CD4-positive, alpha-beta T cell treated with Interleukin-15 for 4 hours (primary cell): ENCODE results near the gene CFAP119.
"Not testable (repeated sequence)": the region's sequence is repeated elsewhere in the genome, so short reads cannot be mapped to it uniquely, and the experiment has no call there.

Experiments used
- DNase-seq: peaks from one replicate; pipeline ENCODE4 v3.0.0-alpha.2; 2020; ENCODE audit warnings: low spot score

Gene CFAP119

GRCh38 chr16:30761928-30762902, at the start of gene CFAP119, which contains the start of gene RNF40:
TSS of gene CFAP119 (minus strand) at chr16:30762062. CDS start at chr16:30761748, 314 bp downstream.
TSS of gene RNF40 (plus strand) at chr16:30762322. CDS start at chr16:30762546, 224 bp downstream.
- peak; percentile 92 for DNase-seq

GRCh38 chr16:30809675-30810074, 47.8 kb upstream of the CFAP119 start:
- not testable (repeated sequence) for DNase-seq

DNA sequence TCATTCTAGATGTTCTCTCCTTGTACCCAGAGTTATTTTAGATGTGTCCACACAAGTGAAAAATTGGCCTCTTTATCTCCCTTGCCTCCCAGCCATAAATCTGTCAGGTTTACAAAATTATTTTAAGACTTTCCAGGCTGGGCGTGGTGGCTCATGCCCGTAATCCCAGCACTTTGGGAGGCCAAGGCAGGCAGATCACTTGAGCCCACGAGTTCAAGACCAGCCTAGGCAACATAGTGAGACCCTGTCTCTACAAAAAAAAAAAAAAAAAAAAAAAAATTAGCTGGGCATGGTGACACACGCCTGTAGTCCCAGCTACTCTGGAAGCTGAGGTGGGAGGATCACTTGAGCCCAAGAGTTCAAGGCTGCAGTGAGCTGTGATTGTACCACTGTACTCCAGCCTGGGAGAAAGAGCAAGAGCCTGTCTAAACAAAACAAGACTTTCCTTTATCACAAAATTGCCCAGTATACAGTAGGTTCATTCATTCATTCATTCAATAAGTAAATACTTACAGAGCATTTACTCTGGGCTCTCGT, 47.1 kb upstream of the CFAP119 start:
- not testable (repeated sequence) for DNase-seq

GRCh38 chr16:30808146-30808545, 46.3 kb upstream of the CFAP119 start:
- no peak for DNase-seq

GRCh38 chr16:30805370-30806169, 43.7 kb upstream of the CFAP119 start:
- peak; percentile 52 for DNase-seq

DNA sequence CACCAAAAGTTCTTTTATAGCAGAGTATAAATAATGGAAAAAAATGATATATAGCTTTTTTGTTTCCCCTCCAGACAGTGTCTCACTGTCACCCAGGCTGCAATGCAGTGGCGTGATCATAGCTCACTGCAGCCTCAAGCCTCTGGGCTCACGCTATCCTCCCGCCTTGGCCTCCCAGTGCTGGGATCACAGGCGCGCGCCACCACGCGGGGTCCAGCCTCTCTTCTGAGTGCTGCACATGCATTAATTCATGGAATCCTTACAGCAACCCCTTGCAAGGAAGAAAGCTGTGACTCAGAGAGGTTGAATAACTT, 43.2 kb upstream of the CFAP119 start:
- DNase-seq, result no peak

DNA sequence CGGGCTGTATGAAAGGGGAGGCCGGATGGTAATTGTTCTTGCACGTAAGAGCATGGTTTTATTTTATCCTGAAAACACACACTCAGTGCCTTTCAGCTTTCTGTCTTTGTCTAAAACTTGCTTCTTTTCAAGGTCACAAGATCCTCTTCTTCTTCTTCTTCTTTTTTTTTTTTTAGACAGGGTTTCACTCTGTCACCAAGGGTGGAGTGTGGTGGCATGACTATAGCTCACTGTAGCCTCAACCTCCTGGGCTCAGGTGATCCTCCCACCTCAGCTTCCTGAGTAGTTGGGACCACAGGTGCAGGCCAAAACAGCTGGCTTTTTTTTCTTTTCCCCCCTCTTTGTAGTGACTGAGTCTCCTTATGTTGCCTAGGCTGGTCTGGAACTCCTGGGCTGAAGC, 41.1 kb upstream of the CFAP119 start:
- DNase-seq, result no peak

- DNase-seq, result no peak
Observed at GRCh38 chr16:30797670-30798309, 35.9 kb upstream of the CFAP119 start.

GRCh38 chr16:30794634-30795033, 32.8 kb upstream of the CFAP119 start:
- no peak for DNase-seq

GRCh38 chr16:30793508-30794069, 31.7 kb upstream of the CFAP119 start:
- DNase-seq, result no peak

GRCh38 chr16:30787613-30788378, 25.9 kb upstream of the CFAP119 start:
- no peak for DNase-seq

- DNase-seq, result peak; percentile 24
Observed at GRCh38 chr16:30786936-30787612, 25.2 kb upstream of the CFAP119 start, which contains the start of gene ZNF629. TSS of gene ZNF629 (minus strand) at chr16:30787205. CDS start at chr16:30784482, 2,723 bp downstream.

DNA sequence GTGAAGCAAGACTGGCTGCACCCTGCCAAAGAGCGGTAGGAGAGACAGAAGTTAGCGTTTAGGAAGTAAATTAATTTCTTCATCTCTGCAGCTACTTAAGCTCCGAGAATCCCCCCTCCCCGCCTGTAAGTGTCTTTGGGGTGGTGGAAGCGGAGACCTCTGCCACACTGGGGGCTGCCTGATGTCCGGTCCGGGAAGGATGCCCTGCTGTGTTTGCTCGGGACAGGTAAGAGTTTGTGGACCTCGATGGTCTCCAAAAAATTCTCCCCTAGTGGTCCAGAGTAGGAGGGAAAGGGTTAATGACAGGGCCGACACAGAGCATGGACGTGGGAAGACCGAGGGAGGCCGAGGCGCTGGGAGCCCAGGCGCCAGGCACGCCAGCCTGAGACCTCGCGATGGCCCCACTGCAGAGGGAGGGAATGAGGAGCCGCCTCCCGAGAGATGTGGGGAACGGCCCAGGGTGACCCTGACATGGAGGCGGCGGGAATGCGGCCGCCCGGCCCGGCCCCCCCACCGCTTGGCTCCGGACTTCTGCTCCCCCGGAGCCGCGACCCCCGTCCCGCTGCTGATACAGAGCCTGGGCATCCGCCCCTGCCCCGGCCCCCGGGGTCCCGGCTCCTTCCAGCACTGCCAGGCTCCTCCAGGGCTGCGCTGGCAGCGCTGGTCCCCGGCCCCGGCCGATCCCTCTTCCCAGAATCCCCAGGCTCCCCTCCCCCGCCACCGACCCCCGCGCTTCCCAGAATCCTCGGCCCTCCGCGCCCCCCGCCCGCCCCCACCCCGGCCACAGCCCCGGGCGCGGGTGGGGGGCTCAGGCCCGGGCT, 24.5 kb upstream of the CFAP119 start:
- no peak for DNase-seq

GRCh38 chr16:30785126-30786106, 23.6 kb upstream of the CFAP119 start:
- no peak for DNase-seq

- no peak for DNase-seq
Observed at GRCh38 chr16:30784215-30784614, 22.4 kb upstream of the CFAP119 start.

GRCh38 chr16:30783280-30784109, 21.6 kb upstream of the CFAP119 start:
- no peak for DNase-seq
